Measurements from ENCODE around the gene TMEM174. TPM values are rescaled to one million over a fixed set of nuclear protein-coding genes. Genes with fewer than 3 reads are reported as not detected.

Gene TMEM174
- total RNA-seq, 2 donors from 2014 or later = not detected

DNA sequence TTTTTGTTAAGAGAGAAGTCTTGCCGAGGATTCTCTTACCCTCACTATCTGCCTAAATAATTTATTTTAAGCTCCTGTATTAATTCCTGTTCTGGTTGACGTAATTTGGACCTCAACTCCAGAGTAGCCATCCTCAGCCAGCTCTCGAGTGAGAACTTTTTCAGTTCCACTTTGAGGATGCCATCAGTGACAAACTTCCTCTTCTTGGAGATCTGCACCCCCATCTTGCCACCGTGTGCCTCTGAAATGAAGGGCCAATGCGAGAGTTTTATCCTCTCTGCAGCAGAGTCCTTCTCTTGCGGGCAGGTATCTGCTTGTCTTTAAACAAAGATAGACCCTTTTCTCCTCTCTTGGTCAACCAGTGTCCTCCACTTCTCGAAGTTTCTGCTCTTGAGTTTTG lies 19.5 kb upstream of the TMEM174 start:
- ATAC-seq (ENCODE audit: insufficient number of reproducible peaks, low FRiP score, low read depth) (no peak), DNase-seq (ENCODE audit: low spot score) (no peak)
- H3K4me3 ChIP-seq = no peak overlapping the region
- no peaks in the 10 kb centered on the region for H3K4me1 ChIP-seq (ENCODE audit: control insufficient read depth in 1 of 2, low read depth in 2 of 2)
- no peak overlapping the region for H3K27ac ChIP-seq
- H3K27me3 ChIP-seq (replicated peaks; ENCODE audit: insufficient read depth) = no peaks in the 10 kb centered on the region
- no peaks in the 10 kb centered on the region for H3K36me3 ChIP-seq
- no peaks in the 10 kb centered on the region for H3K9me3 ChIP-seq
- no peak for TF ChIP-seq CTCF (IDR thresholded peaks at IDR 0.05)

DNA sequence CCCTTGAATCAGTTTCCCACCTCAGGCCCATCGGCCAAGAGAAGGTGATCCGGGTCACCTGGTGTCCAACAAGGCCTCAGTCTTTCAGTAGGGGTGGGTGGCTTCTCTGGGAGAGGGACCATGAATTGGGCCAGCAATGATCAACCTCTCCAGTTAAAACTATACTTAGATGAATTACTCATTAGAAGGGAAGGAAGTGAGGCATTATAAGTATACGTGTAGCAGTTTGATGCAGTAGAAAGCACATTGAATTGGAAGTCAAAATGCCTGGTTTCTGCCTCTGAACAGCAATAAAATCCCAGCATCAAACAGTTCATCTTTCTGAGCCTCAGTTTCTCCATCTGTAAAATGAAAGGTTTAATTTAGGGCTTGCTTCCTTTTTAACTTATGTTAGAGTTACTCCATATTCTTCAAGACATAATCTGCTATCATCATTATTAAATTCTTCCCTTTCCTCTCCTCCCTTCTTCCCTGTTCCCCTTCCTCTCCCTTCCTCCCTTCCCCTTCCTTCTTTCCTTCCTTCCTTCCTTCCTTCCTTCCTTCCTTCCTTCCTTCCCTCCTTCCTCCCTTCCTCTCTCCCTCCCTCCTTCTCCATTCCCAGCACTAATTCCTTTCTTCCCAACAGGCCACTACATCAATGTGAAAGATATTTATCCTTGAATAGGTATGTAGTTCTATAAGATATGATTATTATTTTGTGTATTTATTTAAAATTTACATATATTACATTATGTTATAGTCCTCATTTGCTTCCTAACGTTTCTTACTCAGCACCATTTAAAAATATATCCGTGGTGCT lies 18.6 kb upstream of the TMEM174 start:
- Histone ChIP-seq H3K9me3 (no peaks in the 10 kb centered on the region), H3K4me3 (no peak overlapping the region), H3K4me1 (ENCODE audit: control insufficient read depth in 1 of 2, low read depth in 2 of 2) (no peaks in the 10 kb centered on the region), H3K27ac (no peak overlapping the region), H3K27me3 (replicated peaks; ENCODE audit: insufficient read depth) (no peaks in the 10 kb centered on the region), H3K36me3 (no peaks in the 10 kb centered on the region)
- no peak for ATAC-seq (ENCODE audit: insufficient number of reproducible peaks, low FRiP score, low read depth)
- no peak for DNase-seq (ENCODE audit: low spot score)
- TF ChIP-seq CTCF (IDR thresholded peaks at IDR 0.05) = no peak

DNA sequence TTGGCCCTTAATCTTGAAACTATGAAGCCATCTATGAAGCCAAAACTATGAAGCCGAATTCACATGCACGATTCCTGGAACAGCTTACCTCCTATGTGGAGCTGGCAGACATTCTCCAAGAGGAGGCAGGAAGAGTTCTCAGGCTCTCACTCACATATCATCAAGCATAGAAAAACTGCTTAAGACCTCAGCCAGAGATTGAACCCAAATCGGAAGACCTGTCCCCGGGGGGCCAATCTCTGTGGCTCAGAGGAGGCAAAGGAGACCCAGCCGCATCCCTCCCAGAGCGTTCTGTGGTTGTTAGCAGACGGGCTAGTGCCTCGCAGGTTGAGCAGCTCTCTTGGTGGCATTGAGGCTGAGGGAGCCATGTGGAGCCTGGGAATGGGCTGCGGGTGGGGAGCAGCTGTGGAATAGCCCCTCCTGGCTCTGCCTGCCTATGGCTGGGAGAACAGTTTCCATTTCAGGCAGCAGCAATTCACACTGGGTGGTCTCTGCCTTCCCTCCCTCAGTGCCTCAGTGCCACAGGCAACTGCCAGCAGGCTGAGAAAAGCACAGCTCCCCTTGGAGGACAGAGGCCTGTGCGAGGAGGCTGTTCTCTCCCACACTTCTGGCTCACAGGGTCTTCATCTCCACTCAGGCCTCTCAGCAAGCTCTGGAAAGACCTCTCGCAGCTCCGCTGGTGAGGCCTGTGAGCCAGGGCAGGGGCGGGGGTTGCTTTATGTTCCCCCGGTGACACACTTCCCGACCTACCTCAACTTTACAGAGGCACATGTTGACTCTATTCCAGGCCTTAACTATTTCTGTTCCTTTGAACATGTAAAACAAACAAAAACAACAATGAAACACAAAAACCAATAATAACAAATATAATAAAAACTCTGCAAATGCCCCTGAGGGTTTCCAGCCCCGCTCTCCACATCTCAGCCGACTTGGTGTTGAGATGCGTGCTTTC lies 17.4 kb upstream of the TMEM174 start:
- DNase-seq (ENCODE audit: low spot score) (no peak), ATAC-seq (ENCODE audit: insufficient number of reproducible peaks, low FRiP score, low read depth) (no peak)
- no peaks in the 10 kb centered on the region for H3K9me3 ChIP-seq

GRCh38 chr5:73157414-73158303 lies 15.3 kb upstream of the TMEM174 start:
- Histone ChIP-seq H3K4me3 (no peak overlapping the region), H3K9me3 (no peaks in the 10 kb centered on the region), H3K27ac (no peak overlapping the region), H3K4me1 (ENCODE audit: control insufficient read depth in 1 of 2, low read depth in 2 of 2) (no peaks in the 10 kb centered on the region), H3K27me3 (replicated peaks; ENCODE audit: insufficient read depth) (no peaks in the 10 kb centered on the region), H3K36me3 (no peaks in the 10 kb centered on the region)
- TF ChIP-seq CTCF (IDR thresholded peaks at IDR 0.05) = no peak
- no peak for DNase-seq (ENCODE audit: low spot score)
- no peak for ATAC-seq (ENCODE audit: insufficient number of reproducible peaks, low FRiP score, low read depth)

More for the DNA sequence above, 17.4 kb upstream of the TMEM174 start:
- TF ChIP-seq CTCF (IDR thresholded peaks at IDR 0.05) = no peak
- Histone ChIP-seq H3K4me3 (no peak overlapping the region), H3K27ac (no peak overlapping the region), H3K4me1 (ENCODE audit: control insufficient read depth in 1 of 2, low read depth in 2 of 2) (no peaks in the 10 kb centered on the region), H3K36me3 (no peaks in the 10 kb centered on the region), H3K27me3 (replicated peaks; ENCODE audit: insufficient read depth) (no peaks in the 10 kb centered on the region)
